HepG2 (cell line): ENCODE data around the gene ZFYVE26.

Experiments
- ELF1 ChIP-seq: sonication (generic); formaldehyde crosslinking; IDR thresholded peaks from 2 replicates; pipeline ENCODE4 v1.4.0; 2020; ENCODE audit warnings: missing genetic modification reagents
- GATAD1 ChIP-seq: IDR thresholded peaks from 2 replicates; pipeline ENCODE4 v1.6.1; 2016; ENCODE audit warnings: missing genetic modification reagents, missing compliant biosample characterization
- HCFC1 ChIP-seq: fragments of 150-350 bp; IDR thresholded peaks from 2 replicates; pipeline ENCODE4 v1.6.1; 2014; ENCODE audit warnings: low read depth, low read length
- MAX ChIP-seq: IDR thresholded peaks from 2 replicates; pipeline ENCODE4 v1.6.1; 2012; ENCODE audit warnings: inconsistent platforms
- MEF2D ChIP-seq: sonication (generic); formaldehyde crosslinking; IDR thresholded peaks from 2 replicates; pipeline ENCODE4 v1.5.1; 2020; ENCODE audit warnings: mild to moderate bottlenecking, missing genetic modification reagents
- POLR2A ChIP-seq, 2 experiments: IDR thresholded peaks; 2 replicates each; pipeline ENCODE4 v1.6.1; 2011; ENCODE audit warnings: low read depth in 2 of 2, low read length in 2 of 2, mild to moderate bottlenecking in 1 of 2, moderate library complexity in 1 of 2; ENCODE audit not compliant: insufficient read depth in 1 of 2
- POLR2AphosphoS5 ChIP-seq: IDR thresholded peaks from 2 replicates; pipeline ENCODE4 v1.6.1; 2012; ENCODE audit warnings: low read depth, low read length
- RELA ChIP-seq: sonication (generic); formaldehyde crosslinking; IDR thresholded peaks from 2 replicates; pipeline ENCODE4 v1.4.0; 2020; ENCODE audit warnings: missing genetic modification reagents
- ZNF10 ChIP-seq: sonication (generic); formaldehyde crosslinking; IDR thresholded peaks from 2 replicates; pipeline ENCODE4 v1.4.0; 2020; ENCODE audit warnings: mild to moderate bottlenecking, low read depth, missing genetic modification reagents, borderline replicate concordance
- ZNF143 ChIP-seq: sonication (generic); formaldehyde crosslinking; IDR thresholded peaks from 2 replicates; pipeline ENCODE4 v1.4.0; 2020; ENCODE audit warnings: missing genetic modification reagents
- ZNF335 ChIP-seq: sonication (generic); formaldehyde crosslinking; IDR thresholded peaks from 2 replicates; pipeline ENCODE4 v1.4.0; 2020; ENCODE audit warnings: missing genetic modification reagents
- TF ChIP-seq, protein P1 (sequence below): sonication (generic); formaldehyde crosslinking; IDR thresholded peaks from 2 replicates; pipeline ENCODE4 v1.5.0; 2020; ENCODE audit warnings: mild to moderate bottlenecking, missing genetic modification reagents, moderate library complexity
- TF ChIP-seq, protein P2 (sequence below): sonication (generic); formaldehyde crosslinking; IDR thresholded peaks from 2 replicates; pipeline ENCODE4 v1.8.0; 2022; ENCODE audit warnings: mild to moderate bottlenecking, missing genetic modification reagents, borderline replicate concordance

DNA sequence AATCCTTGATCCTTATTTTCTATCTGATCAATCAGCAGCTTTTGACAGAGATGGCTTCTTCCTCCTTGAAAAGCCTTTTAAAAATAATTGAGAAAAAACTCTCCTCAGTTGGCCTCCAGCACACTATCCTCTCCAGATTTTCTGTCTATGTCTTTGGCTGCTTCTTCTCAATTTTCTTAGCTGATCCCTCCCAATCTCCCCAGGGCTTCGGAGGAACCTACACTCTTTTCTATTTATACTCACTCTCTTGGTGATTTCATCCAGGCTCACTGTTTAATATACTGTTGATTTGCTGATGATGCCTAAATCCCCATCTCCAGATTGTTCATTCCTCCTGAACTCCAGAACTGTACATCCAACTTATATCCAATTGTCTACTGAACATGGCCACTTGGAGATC, 59.9 kb downstream of the ZFYVE26 start:
- TF ChIP-seq, protein P1, sequence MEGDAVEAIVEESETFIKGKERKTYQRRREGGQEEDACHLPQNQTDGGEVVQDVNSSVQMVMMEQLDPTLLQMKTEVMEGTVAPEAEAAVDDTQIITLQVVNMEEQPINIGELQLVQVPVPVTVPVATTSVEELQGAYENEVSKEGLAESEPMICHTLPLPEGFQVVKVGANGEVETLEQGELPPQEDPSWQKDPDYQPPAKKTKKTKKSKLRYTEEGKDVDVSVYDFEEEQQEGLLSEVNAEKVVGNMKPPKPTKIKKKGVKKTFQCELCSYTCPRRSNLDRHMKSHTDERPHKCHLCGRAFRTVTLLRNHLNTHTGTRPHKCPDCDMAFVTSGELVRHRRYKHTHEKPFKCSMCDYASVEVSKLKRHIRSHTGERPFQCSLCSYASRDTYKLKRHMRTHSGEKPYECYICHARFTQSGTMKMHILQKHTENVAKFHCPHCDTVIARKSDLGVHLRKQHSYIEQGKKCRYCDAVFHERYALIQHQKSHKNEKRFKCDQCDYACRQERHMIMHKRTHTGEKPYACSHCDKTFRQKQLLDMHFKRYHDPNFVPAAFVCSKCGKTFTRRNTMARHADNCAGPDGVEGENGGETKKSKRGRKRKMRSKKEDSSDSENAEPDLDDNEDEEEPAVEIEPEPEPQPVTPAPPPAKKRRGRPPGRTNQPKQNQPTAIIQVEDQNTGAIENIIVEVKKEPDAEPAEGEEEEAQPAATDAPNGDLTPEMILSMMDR (CRISPR knock-in tag) = no peak
- TF ChIP-seq GATAD1 (CRISPR knock-in tag) = no peak
- no peak for TF ChIP-seq MAX
- TF ChIP-seq POLR2A (IDR thresholded peaks at IDR 0.05; ENCODE audit: insufficient read depth in 1 of 2, low read depth in 2 of 2, low read length in 2 of 2) = no peak
- TF ChIP-seq MEF2D (CRISPR knock-in tag) = no peak
- TF ChIP-seq, protein P2, sequence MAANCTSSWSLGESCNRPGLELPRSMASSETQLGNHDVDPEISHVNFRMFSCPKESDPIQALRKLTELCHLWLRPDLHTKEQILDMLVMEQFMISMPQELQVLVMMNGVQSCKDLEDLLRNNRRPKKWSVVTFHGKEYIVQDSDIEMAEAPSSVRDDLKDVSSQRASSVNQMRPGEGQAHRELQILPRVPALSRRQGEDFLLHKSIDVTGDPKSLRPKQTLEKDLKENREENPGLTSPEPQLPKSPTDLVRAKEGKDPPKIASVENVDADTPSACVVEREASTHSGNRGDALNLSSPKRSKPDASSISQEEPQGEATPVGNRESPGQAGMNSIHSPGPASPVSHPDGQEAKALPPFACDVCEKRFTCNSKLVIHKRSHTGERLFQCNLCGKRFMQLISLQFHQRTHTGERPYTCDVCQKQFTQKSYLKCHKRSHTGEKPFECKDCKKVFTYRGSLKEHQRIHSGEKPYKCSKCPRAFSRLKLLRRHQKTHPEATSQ = no peak
- no peak for TF ChIP-seq RELA (CRISPR knock-in tag)
- TF ChIP-seq ZNF10 (CRISPR knock-in tag) = no peak
- TF ChIP-seq ELF1 (CRISPR knock-in tag) = no peak
- TF ChIP-seq POLR2AphosphoS5 = no peak
- no peak for TF ChIP-seq ZNF143
- TF ChIP-seq HCFC1 = no peak
- no peak for TF ChIP-seq ZNF335 (CRISPR knock-in tag)
